ENCODE results near the gene MSMO1.

The MSMO1 gene

GRCh38 chr4:165324918-165325304 is 2.6 kb upstream of the MSMO1 start:
- no peak overlapping the region for H3K9ac ChIP-seq (ENCODE audit: insufficient read length, low read depth)
- no peaks in the 10 kb centered on the region for H3K4me1 ChIP-seq (ENCODE audit: insufficient read depth, insufficient read length)
- no peaks in the 10 kb centered on the region for H3K27me3 ChIP-seq (ENCODE audit: insufficient read depth, insufficient read length)
- no peak for DNase-seq (ENCODE audit: low read depth, low spot score)
- TF ChIP-seq YY1 (IDR thresholded peaks at IDR 0.05; ENCODE audit: insufficient read depth, insufficient read length) (no peak), SUZ12 (IDR thresholded peaks at IDR 0.05; ENCODE audit: extremely low read depth, insufficient read depth, insufficient read length) (no peak), ZNF274 (IDR thresholded peaks at IDR 0.05; ENCODE audit: low read depth, low read length) (no peak)
- peaks cover 7% of the 10 kb centered on the region for H3K36me3 ChIP-seq (ENCODE audit: insufficient read depth, insufficient read length, low read length)
- H3K4me3 ChIP-seq (ENCODE audit: insufficient read length, low read depth), result no peak overlapping the region
- H3K9me3 ChIP-seq (ENCODE audit: insufficient read depth, low read length), result no peaks in the 10 kb centered on the region; the same call in 1 of the 2 replicates

- no peak for DNase-seq (ENCODE audit: low read depth, low spot score)
- Histone ChIP-seq H3K4me1 (ENCODE audit: insufficient read depth, insufficient read length) (no peaks in the 10 kb centered on the region), H3K27me3 (ENCODE audit: insufficient read depth, insufficient read length) (no peaks in the 10 kb centered on the region), H3K36me3 (ENCODE audit: insufficient read depth, insufficient read length, low read length) (peaks cover 12% of the 10 kb centered on the region), H3K9me3 (ENCODE audit: insufficient read depth, low read length) (no peaks in the 10 kb centered on the region; the same call in 1 of the 2 replicates), H3K9ac (ENCODE audit: insufficient read length, low read depth) (no peak overlapping the region), H3K4me3 (ENCODE audit: insufficient read length, low read depth) (no peak overlapping the region)
- TF ChIP-seq YY1 (IDR thresholded peaks at IDR 0.05; ENCODE audit: insufficient read depth, insufficient read length), result no peak
- no peak for TF ChIP-seq ZNF274 (IDR thresholded peaks at IDR 0.05; ENCODE audit: low read depth, low read length)
- no peak for TF ChIP-seq SUZ12 (IDR thresholded peaks at IDR 0.05; ENCODE audit: extremely low read depth, insufficient read depth, insufficient read length)
Measured at GRCh38 chr4:165325732-165326512, 1.5 kb upstream of the MSMO1 start.

GRCh38 chr4:165326831-165327210 is 648 bp upstream of the MSMO1 start:
- H3K9me3 ChIP-seq (ENCODE audit: insufficient read depth, low read length), result no peaks in the 10 kb centered on the region; the same call in 1 of the 2 replicates
- TF ChIP-seq ZNF274 (IDR thresholded peaks at IDR 0.05; ENCODE audit: low read depth, low read length) (no peak), SUZ12 (IDR thresholded peaks at IDR 0.05; ENCODE audit: extremely low read depth, insufficient read depth, insufficient read length) (no peak), YY1 (IDR thresholded peaks at IDR 0.05; ENCODE audit: insufficient read depth, insufficient read length) (no peak)
- H3K9ac ChIP-seq (ENCODE audit: insufficient read length, low read depth), result peak overlapping the region; percentile 79
- no peaks in the 10 kb centered on the region for H3K4me1 ChIP-seq (ENCODE audit: insufficient read depth, insufficient read length)
- peak overlapping the region; percentile 99 for H3K4me3 ChIP-seq (ENCODE audit: insufficient read length, low read depth)
- DNase-seq (ENCODE audit: low read depth, low spot score), result no peak
- no peaks in the 10 kb centered on the region for H3K27me3 ChIP-seq (ENCODE audit: insufficient read depth, insufficient read length)
- peaks cover 14% of the 10 kb centered on the region for H3K36me3 ChIP-seq (ENCODE audit: insufficient read depth, insufficient read length, low read length)

GRCh38 chr4:165328101-165328425 is 594 bp downstream of the MSMO1 start:
- no peaks in the 10 kb centered on the region for H3K4me1 ChIP-seq (ENCODE audit: insufficient read depth, insufficient read length)
- H3K9ac ChIP-seq (ENCODE audit: insufficient read length, low read depth), result peak overlapping the region; percentile 90
- H3K9me3 ChIP-seq (ENCODE audit: insufficient read depth, low read length), result no peaks in the 10 kb centered on the region; the same call in 1 of the 2 replicates
- peak overlapping the region; percentile 99 for H3K4me3 ChIP-seq (ENCODE audit: insufficient read length, low read depth)
- no peak for DNase-seq (ENCODE audit: low read depth, low spot score)
- H3K36me3 ChIP-seq (ENCODE audit: insufficient read depth, insufficient read length, low read length), result peaks cover 21% of the 10 kb centered on the region
- no peaks in the 10 kb centered on the region for H3K27me3 ChIP-seq (ENCODE audit: insufficient read depth, insufficient read length)
- TF ChIP-seq YY1 (IDR thresholded peaks at IDR 0.05; ENCODE audit: insufficient read depth, insufficient read length), result no peak
- no peak for TF ChIP-seq ZNF274 (IDR thresholded peaks at IDR 0.05; ENCODE audit: low read depth, low read length)
- no peak for TF ChIP-seq SUZ12 (IDR thresholded peaks at IDR 0.05; ENCODE audit: extremely low read depth, insufficient read depth, insufficient read length)

- no peaks in the 10 kb centered on the region for H3K27me3 ChIP-seq (ENCODE audit: insufficient read depth, insufficient read length)
- no peak for TF ChIP-seq SUZ12 (IDR thresholded peaks at IDR 0.05; ENCODE audit: extremely low read depth, insufficient read depth, insufficient read length)
- TF ChIP-seq YY1 (IDR thresholded peaks at IDR 0.05; ENCODE audit: insufficient read depth, insufficient read length), result no peak
- no peak for TF ChIP-seq ZNF274 (IDR thresholded peaks at IDR 0.05; ENCODE audit: low read depth, low read length)
- peak overlapping the region; percentile 90 for H3K9ac ChIP-seq (ENCODE audit: insufficient read length, low read depth)
- no peak for DNase-seq (ENCODE audit: low read depth, low spot score)
- H3K36me3 ChIP-seq (ENCODE audit: insufficient read depth, insufficient read length, low read length), result peaks cover 28% of the 10 kb centered on the region
- peak overlapping the region; percentile 99 for H3K4me3 ChIP-seq (ENCODE audit: insufficient read length, low read depth)
- H3K9me3 ChIP-seq (ENCODE audit: insufficient read depth, low read length), result no peaks in the 10 kb centered on the region; the same call in 1 of the 2 replicates
- no peaks in the 10 kb centered on the region for H3K4me1 ChIP-seq (ENCODE audit: insufficient read depth, insufficient read length)
Measured at GRCh38 chr4:165328708-165329107, 1.2 kb downstream of the MSMO1 start.

- no peak for DNase-seq (ENCODE audit: low read depth, low spot score)
- no peak for TF ChIP-seq ZNF274 (IDR thresholded peaks at IDR 0.05; ENCODE audit: low read depth, low read length)
- no peak for TF ChIP-seq SUZ12 (IDR thresholded peaks at IDR 0.05; ENCODE audit: extremely low read depth, insufficient read depth, insufficient read length)
- TF ChIP-seq YY1 (IDR thresholded peaks at IDR 0.05; ENCODE audit: insufficient read depth, insufficient read length), result no peak
- Histone ChIP-seq H3K4me3 (ENCODE audit: insufficient read length, low read depth) (peak overlapping the region; percentile 50), H3K36me3 (ENCODE audit: insufficient read depth, insufficient read length, low read length) (peaks cover 31% of the 10 kb centered on the region), H3K27me3 (ENCODE audit: insufficient read depth, insufficient read length) (no peaks in the 10 kb centered on the region), H3K9ac (ENCODE audit: insufficient read length, low read depth) (peak overlapping the region; percentile 68), H3K9me3 (ENCODE audit: insufficient read depth, low read length) (no peaks in the 10 kb centered on the region; the same call in 1 of the 2 replicates), H3K4me1 (ENCODE audit: insufficient read depth, insufficient read length) (no peaks in the 10 kb centered on the region)
Measured at GRCh38 chr4:165330071-165330470, 2.6 kb downstream of the MSMO1 start.

GRCh38 chr4:165330666-165331065 is 3.2 kb downstream of the MSMO1 start:
- Histone ChIP-seq H3K9me3 (ENCODE audit: insufficient read depth, low read length) (no peaks in the 10 kb centered on the region), H3K27me3 (ENCODE audit: insufficient read depth, insufficient read length) (no peaks in the 10 kb centered on the region), H3K36me3 (ENCODE audit: insufficient read depth, insufficient read length, low read length) (peaks cover 32% of the 10 kb centered on the region), H3K9ac (ENCODE audit: insufficient read length, low read depth) (no peak overlapping the region), H3K4me1 (ENCODE audit: insufficient read depth, insufficient read length) (no peaks in the 10 kb centered on the region), H3K4me3 (ENCODE audit: insufficient read length, low read depth) (peak overlapping the region; percentile 50)
- TF ChIP-seq SUZ12 (IDR thresholded peaks at IDR 0.05; ENCODE audit: extremely low read depth, insufficient read depth, insufficient read length) (no peak), ZNF274 (IDR thresholded peaks at IDR 0.05; ENCODE audit: low read depth, low read length) (no peak), YY1 (IDR thresholded peaks at IDR 0.05; ENCODE audit: insufficient read depth, insufficient read length) (no peak)
- no peak for DNase-seq (ENCODE audit: low read depth, low spot score)
